HEK293 (cell line): ENCODE results near the gene BOD1L2.

Experiments used
- CTCF ChIP-seq: fragments of 450-650 bp; formaldehyde crosslinking; IDR thresholded peaks from 2 replicates; pipeline ENCODE4 v1.5.1; 2016; ENCODE audit warnings: missing biosample characterization, missing genetic modification characterization
- IKZF3 ChIP-seq: fragments of 450-650 bp; IDR thresholded peaks from 2 replicates; pipeline ENCODE4 v1.5.0; 2018; ENCODE audit warnings: missing biosample characterization, mild to moderate bottlenecking, missing genetic modification characterization, moderate library complexity
- ZIC2 ChIP-seq: fragments of 450-650 bp; formaldehyde crosslinking; IDR thresholded peaks from 2 replicates; pipeline ENCODE4 v1.5.1; 2016; ENCODE audit warnings: missing biosample characterization, missing genetic modification characterization
- ZNF140 ChIP-seq: fragments of 450-650 bp; formaldehyde crosslinking; IDR thresholded peaks from 2 replicates; pipeline ENCODE4 v1.5.1; 2016; ENCODE audit warnings: missing biosample characterization, missing genetic modification characterization
- ZNF335 ChIP-seq: fragments of 450-650 bp; formaldehyde crosslinking; conservative IDR thresholded peaks from 2 replicates; pipeline ENCODE4 v1.5.1; 2016; ENCODE audit warnings: missing biosample characterization, missing genetic modification characterization
- ZNF416 ChIP-seq: fragments of 450-650 bp; formaldehyde crosslinking; IDR thresholded peaks from 2 replicates; pipeline ENCODE4 v1.5.1; 2016; ENCODE audit warnings: missing biosample characterization, missing genetic modification characterization
- ZNF837 ChIP-seq: fragments of 450-650 bp; formaldehyde crosslinking; IDR thresholded peaks from 2 replicates; pipeline ENCODE4 v1.5.1; 2016; ENCODE audit warnings: missing biosample characterization, missing genetic modification characterization
- TF ChIP-seq, protein P1 (sequence below): fragments of 450-650 bp; formaldehyde crosslinking; IDR thresholded peaks from 2 replicates; pipeline ENCODE4 v1.5.1; 2016; ENCODE audit warnings: missing biosample characterization, missing genetic modification characterization

- TF ChIP-seq CTCF (tag by site-specific recombination) (no peak), ZIC2 (no peak), ZNF416 (tag by site-specific recombination) (no peak), ZNF335 (no peak), ZNF140 (tag by site-specific recombination) (no peak), ZNF837 (no peak), IKZF3 (tag by site-specific recombination) (no peak)
- TF ChIP-seq, protein P1, sequence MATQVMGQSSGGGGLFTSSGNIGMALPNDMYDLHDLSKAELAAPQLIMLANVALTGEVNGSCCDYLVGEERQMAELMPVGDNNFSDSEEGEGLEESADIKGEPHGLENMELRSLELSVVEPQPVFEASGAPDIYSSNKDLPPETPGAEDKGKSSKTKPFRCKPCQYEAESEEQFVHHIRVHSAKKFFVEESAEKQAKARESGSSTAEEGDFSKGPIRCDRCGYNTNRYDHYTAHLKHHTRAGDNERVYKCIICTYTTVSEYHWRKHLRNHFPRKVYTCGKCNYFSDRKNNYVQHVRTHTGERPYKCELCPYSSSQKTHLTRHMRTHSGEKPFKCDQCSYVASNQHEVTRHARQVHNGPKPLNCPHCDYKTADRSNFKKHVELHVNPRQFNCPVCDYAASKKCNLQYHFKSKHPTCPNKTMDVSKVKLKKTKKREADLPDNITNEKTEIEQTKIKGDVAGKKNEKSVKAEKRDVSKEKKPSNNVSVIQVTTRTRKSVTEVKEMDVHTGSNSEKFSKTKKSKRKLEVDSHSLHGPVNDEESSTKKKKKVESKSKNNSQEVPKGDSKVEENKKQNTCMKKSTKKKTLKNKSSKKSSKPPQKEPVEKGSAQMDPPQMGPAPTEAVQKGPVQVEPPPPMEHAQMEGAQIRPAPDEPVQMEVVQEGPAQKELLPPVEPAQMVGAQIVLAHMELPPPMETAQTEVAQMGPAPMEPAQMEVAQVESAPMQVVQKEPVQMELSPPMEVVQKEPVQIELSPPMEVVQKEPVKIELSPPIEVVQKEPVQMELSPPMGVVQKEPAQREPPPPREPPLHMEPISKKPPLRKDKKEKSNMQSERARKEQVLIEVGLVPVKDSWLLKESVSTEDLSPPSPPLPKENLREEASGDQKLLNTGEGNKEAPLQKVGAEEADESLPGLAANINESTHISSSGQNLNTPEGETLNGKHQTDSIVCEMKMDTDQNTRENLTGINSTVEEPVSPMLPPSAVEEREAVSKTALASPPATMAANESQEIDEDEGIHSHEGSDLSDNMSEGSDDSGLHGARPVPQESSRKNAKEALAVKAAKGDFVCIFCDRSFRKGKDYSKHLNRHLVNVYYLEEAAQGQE (tag by site-specific recombination), result no peak
These were observed 20.9 kb downstream of the BOD1L2 start for GRCh38 chr18:57167617-57168308.
